Activated CD8-positive, alpha-beta memory T cell treated with anti-CD3 and anti-CD28 coated beads, Interleukin-2, amount 50 U/mL, for 4 hours (primary cell): ENCODE measurements around the gene ZCCHC3.

Experiments used
- DNase-seq: peaks from one replicate; pipeline ENCODE4 v3.0.0-alpha.2; 2020

Gene ZCCHC3

DNA sequence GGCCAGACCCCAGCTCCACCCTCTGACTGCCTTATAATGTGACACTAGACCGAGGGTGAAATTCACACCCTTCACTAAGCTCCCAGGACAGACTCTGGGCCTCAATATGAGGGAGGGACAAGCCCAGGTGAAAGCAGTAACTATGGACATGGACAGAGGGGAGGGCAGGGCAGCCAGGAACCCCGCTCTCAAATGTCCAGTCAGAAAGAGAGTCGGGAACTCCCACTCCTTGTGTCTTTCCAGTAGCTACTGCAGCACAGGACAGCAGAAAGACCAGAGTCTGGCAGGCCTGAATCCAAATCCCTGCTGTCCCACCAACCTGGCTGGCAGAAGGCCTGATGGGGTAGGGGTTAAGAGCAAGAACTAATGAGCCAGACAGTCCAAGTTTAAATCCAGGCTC is 13.2 kb upstream of the ZCCHC3 start:
- DNase-seq, result no peak

DNA sequence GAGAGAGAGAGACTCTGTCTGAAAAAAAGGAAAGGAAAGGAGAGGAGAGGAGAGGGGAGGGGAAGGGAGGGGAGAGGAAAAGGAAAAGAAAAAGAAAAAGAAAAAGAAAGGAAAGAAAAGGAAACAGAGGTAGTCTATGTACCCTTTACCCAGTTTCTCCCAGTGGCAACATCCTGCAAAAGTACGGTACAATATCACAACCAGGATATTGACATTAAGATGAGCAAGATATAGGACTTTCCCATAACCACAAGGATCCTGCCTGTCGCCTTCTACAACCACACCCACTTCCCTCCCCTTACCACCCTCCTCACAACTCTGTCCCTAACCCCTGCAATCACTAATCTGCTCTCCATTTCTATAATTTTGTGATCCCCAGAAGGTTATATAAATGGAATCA is 10.9 kb upstream of the ZCCHC3 start:
- DNase-seq, result no peak

DNA sequence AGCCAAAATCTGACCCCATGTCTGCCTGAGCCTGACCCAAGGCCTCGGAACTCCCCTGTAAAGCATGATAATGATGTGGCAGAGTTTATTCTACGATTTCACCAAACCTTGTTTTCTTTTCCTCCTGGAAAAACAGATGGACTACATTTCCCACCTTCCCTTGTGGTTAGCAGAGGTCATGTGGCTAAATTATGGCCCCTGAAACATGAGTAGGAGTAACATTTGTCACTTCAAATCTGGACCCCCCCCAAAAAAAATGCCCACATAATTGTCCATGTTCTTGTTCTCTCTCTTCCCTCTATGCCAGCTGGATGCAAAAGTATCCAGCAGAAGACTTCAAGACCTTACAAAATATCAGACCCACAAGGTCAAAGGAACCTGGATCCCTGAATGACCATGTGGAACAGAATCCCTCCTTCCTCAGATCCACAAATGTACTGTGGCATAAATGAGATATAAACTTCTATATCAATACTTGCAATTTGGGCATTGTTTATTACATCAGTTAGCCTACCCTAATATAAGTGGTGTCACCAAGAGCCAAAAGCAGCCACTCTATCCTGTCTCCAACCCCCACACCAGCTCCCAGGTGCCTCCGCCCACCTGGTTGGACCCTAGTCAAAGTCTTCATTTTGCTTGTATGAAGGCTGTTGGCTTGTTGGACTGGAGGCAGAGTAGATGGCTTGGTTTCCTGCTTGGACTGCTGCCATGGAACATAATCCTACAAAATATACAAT is 8.2 kb upstream of the ZCCHC3 start:
- DNase-seq, result no peak

DNA sequence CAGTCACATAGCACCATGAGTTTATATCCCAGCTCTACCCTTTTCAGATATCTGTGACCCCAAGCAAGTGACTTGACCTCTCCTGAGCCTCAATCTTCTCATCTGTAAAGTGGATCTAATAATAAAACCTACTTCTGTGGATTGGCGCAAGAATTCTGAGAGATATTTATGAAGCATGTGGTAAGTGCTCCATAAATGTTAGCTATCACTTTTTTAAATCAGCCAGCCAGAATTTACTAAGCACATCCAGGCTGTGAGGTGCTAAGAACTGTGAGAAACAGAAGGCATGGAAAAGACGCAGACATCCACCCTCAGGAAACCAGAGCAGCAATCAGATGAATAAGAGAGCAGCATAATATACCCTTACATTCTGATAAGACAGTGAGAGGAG is 7.7 kb upstream of the ZCCHC3 start:
- no peak for DNase-seq

DNA sequence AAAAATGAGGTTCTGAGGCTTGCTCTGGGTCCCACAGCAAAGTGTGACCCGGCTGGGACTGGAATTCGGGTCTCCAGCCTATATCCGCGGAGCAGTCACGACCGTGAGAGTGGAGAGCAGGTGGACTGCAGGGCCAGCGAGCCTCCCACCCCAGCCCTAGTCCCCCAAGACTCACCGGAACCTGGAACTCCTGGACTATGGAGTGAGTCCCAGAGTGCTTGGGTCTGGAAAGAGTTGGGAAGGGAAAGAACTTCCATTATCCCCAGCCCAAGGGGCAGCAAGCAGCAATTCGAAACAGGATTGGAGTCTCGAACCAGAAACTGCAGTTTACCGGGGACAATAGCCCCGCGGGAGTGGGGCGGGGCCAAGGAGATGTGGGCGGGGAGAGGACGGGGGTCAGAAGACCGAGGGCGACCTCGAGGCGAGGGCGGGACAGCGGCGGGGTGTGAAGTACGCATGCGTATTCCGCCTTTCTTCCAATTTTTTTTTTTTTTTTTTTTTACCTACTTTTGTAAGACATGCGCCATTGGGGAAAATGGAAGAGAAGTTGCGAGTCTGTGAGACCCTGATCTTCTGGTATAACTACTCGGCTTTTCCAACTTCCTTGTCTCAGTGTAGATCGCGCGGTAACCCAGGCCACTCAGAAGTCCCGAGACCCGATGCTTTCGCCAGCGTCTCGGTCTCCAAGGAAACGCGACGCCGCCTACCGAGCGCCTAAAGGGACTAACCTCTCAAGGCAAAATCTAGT is 7.1 kb upstream of the ZCCHC3 start, which contains the start of gene C20orf96:
Gene C20orf96 (minus strand): TSS at position 667 of the 748 bp plus-strand sequence. CDS start 140 bp downstream, at position 527.
- peak; percentile 85 for DNase-seq

DNA sequence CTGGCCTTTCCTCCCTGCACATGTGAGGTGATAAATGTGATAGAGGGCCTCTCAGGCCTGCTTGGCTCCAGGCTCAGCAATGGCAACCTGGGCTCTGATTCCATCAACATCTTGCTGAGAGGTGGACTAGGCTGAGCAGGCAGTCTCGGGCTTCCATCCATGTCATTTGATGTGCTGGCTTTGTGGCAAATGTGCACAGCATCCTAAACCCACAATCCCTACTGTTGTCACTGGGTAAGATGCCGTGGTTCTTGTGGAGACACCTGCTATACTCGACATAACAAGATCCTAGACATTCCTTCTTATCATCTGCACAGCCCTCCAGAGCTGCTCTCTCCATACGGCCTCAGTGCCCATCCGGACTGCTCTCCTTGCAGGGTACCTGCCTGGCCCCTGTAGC is 2.8 kb upstream of the ZCCHC3 start:
- DNase-seq, result no peak

DNA sequence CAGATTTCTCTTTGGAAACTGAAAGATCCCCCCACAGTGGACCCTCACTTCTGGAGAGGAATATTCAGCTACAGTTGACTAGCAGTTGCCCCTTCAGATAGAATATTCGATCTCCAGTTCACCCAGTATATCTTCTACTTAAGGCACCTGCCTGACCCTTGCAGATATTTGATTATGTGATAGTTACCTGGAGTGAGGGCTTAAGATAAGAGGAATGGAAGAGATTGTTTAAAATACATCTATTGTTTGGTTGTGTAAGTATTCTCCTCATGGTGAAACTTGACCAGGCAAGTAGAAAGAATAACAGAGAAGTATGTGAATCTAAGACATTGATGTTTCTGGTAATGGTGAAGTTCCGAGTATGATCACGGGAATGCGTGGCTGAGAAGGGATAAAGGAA is 1.6 kb upstream of the ZCCHC3 start:
- DNase-seq, result no peak

DNA sequence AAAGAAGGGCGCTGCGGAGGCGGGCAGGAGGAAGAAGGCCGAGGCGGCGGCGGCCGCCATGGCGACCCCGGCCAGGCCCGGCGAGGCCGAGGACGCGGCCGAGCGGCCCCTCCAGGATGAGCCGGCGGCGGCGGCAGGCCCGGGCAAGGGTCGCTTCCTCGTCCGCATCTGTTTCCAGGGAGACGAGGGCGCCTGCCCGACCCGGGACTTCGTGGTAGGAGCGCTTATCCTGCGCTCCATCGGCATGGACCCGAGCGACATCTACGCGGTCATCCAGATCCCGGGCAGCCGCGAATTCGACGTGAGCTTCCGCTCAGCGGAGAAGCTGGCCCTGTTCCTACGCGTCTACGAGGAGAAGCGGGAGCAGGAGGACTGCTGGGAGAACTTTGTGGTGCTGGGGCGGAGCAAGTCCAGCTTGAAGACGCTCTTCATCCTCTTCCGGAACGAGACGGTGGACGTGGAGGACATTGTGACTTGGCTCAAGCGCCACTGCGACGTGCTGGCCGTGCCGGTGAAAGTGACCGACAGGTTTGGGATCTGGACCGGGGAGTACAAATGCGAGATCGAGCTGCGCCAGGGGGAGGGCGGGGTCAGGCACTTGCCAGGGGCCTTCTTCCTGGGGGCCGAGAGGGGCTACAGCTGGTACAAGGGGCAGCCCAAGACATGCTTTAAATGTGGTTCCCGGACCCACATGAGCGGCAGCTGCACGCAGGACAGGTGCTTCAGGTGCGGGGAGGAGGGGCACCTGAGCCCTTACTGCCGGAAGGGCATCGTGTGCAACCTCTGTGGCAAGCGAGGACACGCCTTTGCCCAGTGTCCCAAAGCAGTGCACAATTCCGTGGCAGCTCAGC is 780 bp downstream of the ZCCHC3 start:
- DNase-seq, result peak; percentile 32

DNA sequence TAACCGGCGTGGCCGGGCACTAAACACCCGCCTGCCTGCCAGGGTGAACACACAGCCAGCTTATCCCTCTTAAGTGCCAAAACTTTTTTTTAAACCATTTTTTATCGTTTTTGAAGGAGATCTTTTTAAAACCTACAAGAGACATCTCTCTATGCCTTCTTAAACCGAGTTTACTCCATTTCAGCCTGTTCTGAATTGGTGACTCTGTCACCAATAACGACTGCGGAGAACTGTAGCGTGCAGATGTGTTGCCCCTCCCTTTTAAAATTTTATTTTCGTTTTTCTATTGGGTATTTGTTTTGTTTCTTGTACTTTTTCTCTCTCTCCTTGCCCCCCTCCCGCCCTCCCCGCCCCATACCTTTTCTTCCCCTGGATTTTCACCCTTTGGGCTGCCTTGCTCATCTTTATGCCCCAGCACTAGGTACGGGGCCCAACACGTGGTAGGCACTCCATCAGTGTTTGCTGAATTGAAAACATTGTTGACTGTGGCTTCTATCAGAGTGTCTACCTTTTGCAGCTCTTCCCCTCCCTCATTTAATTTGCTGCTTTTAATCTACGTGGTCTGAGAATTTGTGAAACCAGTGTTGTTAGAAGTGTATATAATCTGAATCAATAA is 1.5 kb downstream of the ZCCHC3 start:
- no peak for DNase-seq

DNA sequence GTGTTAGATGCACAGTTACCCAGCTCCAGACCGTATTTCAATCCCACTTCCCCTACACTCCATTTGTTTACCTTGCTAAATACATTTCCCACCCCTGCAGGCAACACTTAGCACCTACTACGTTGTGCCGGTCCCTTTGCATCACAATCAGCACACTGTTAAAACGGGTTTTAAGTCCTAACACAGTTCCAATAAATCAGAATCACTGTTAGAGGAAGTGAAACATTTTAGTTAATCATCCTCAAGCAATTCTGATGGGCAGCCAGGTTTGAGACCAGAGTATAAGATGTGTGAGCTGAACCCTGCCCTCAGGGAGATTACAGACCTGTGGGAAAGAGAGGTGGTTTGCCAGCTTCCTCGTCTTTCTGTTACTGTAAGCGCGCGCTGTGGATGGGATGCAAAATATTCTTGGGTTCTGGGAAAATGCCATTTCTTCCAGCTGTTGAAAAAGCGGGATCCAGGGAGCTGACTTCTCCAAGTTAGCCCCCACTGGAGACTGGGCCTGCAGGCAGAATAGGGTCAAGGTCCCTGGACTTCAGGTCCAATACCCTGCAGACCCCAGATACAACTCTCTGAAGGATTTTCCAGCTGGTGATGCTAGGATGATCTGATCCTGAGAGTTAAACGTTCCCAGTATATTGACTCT is 3.1 kb downstream of the ZCCHC3 start:
- no peak for DNase-seq

DNA sequence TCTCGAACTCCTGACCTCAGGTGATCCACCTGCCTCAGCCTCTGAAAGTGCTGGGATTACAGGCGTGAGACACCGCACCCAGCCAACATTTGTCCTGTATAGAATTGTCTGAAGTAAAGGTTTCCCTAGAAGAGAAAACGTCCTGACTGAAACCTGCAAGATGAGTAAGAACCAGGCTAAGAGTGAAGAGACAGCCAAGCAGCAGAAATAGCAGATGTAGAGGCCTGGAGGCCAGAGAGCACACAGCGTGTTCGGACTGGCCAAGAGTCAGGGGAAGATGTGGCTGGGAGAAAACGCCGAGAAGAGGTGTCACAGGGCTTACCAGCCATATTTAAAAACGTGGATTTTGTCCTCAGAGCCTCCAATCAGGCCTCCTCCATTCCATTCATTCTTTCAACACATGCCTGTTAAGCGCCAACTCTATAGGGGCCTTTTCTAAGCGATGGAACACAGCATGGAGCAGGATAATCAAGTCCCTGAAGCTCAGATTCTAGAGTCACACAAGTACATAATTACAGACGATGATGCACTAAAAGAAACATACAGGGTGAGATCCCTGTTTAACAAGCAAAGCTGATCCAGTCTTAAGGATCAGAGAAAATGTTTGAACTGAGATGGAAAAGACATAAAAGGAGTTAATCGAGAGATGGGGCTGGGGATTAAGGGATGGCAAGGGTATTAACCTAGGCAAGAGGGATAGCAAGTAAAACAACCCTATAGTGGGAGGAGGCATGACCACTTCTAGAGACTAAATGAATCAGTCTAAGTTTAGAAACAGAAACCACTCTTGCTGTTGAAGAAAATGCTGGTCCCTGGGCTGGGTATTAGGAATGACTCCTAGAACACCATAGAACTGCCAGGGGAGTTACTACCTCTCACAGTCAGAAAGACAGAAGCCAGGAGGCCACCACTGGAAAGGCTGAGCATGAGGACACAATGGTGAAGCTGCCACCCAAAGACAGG is 4.8 kb downstream of the ZCCHC3 start:
- DNase-seq, result no peak

DNA sequence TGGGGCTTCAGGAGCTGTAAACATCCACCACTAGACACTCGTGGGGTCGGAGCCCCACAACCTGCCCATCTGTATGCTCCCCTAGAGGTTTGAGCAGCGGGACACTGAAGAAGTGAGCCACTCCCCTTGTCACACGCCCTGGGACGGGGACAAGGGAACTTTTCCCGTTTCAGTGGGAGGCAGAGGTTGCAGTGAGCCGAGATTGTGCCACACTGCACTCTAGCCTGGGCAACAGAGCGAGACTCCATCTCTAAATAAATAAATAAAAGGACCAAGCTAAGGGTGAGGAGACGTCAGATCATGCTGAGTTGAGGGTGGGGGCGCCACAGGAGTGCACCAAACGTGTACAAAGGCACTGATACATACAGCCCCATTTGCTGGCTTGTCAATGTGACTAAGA is 8.4 kb downstream of the ZCCHC3 start:
- DNase-seq, result no peak

DNA sequence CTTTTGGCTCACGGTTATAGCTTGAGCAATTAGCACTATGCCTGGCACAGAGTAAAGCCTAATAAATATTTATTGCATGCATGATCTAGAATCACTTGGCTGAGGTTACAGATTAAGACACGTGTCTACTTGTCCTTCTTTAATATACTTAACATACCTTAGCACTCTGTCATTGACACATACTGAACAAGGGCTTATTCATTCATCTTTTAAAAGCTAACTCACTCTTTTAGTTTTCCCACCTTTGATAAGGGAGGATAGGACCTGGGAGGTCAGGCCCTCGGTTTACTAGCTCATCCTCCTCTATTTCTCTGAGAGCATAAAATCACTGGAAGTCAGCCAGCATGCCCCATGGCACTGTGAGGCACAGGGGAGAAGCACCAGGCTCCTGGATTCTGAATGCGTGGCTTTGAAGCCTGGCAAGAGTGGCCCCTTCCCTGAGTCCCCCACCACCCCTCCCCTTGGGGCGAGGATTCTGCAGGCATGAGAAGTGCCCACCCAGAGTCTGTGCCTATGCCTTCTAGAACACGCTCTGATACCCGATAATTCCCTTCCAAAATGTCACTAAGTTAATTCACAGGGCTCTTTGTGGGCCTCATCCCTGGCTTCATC is 11.2 kb downstream of the ZCCHC3 start:
- no peak for DNase-seq

DNA sequence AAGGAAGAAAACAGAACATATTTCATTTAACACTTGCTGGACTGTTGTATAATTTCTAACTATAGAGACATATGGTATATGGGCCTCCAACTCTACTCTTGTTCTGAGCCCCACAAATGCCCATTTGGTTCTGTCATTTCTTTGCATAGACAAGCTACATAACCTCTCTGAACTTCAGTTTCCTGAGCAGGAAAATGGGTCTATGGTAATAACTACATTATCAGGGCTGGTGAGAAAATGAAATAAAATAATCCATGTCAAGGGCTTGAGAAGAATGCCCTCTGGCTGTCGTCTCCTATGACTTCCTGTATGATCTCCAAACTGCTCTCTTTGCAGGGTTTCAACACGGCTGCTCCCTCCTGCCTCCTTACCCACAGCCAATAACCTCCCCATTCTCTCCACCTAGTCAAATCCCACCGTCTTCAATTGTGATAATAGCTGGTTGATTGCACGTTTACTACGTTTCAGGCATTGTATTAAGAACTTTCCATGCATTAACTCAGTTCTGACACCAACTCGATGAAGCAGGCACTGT is 12.0 kb downstream of the ZCCHC3 start:
- no peak for DNase-seq

DNA sequence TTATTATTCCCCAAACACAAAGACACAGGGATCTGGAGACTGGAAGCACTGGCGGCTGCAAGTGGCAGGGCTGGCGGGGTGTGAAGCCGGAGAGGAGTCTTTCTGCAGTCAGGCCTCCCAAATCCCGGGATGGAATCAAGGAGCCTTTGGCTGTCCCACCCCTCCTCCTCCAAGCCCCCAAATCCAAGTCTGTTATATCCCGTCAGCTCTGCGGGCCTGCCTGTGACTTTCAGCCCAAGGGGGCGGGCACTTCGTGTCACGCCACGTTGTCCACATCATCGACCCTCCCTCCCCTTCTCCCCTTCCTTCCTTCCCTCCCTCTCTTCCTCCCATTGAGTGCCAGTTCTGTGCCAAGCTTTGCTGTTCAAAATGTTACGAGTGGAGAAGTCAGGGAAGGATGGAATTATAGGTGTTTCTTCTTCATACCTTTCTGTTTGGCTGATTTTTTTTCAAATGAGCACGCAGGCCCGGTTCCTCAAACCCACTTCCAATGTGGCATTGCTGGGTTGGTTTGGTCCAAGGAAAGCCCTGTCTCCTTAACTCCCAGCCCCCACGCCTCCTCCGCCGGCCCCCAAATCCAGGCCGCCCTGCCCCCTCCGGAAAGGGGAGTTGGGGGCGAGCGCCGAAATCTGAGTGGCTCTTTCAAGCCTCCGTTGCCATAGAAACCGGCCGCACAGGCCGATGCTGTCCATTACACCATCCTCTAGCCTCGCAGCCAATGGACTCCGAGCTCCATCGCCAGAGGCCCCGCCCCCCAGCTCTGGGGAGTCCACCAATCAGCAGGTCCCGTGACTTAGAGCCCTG is 12.7 kb downstream of the ZCCHC3 start:
- DNase-seq, result peak; percentile 74

DNA sequence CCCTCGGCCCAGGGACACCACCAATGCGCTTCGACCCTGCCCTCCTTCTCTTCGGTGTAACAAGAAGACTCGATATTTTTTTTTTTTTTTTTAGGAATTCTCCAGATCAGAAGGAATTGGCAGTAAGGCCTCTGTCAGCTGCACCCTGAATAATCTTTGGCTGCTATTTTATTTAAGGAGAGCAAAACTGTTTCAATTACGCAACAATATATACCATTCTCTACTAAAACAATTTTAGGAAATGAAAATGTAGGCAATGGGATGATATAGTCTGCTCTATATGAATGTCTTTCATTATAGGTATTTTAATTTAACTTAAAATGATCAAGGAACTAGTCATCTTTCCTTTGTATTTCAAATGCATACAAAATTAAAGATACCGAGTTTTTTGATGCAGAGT is 13.3 kb downstream of the ZCCHC3 start:
- no peak for DNase-seq

DNA sequence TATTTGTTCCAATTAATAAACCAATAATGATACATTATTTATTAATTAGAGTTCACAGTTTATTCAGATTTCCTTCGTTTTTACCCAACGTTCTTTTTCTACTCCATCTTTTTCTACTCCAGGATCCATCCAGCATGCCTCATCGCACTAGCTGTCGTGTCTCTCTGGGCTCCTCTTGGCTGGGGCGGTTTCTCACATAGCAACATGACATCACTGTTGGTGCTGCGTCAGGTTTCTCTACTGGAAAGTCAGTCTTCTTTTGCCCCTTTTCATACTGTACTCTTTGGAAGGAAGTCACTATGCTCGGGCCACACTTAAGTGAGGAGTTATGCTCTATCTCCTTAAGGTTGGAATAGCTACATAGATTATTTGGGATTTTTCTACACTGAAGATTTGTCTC is 14.2 kb downstream of the ZCCHC3 start:
- DNase-seq, result no peak

DNA sequence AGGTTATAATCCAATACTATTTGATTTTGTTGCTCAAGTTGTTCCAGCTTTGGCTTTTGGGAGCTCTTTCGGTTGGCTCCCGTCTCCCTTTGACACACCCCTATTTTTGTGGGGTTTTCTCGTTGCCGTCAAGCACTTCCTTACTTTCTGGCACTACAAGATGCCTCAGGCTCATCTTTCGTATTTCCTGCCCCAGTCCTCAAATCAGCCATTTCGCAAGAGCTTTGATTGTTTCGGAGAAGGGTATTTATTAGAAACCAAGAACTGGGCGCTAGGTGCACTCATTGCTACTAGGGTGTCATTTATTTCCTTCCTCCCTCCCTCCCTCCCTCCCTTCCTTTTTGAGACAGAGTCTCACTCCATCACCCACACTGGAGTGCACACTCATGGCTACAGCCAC is 14.7 kb downstream of the ZCCHC3 start:
- DNase-seq, result no peak

DNA sequence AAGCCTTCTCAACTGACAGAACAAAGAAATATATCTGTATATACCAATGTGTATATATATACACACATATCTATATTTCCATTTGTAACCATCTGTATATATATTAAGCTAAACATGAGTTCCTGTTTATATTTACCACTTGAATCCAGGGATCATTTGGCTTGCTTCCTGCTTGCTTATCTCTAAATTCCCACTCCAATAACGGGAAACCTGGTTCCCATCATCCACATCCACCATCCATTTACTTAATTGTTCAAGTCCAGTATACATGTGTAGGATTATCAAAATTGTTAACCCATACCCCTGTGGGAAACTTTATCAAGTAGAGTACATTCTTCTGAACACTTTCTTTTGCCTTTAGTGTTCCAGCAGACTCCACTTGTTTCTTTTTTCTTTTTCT is 15.5 kb downstream of the ZCCHC3 start:
- no peak for DNase-seq

DNA sequence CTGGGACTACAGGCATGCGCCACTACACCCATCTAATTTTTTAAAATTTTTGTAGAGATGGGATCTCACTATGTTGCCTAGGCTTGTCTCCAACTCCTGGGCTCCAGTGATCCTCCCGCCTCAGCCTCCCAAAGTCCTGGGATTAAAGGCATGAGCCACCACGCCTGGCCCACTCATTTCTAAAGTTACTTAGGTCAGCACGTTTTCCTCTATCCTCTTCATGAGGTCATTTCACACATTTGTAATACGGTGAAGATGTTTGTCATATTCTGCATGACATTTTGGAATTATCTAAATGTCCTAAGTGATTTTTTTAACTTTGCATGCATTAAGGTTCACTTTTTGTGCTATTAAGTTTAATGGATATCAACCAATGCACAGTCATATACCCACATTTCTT is 16.0 kb downstream of the ZCCHC3 start:
- DNase-seq, result no peak
